ENCODE results near the gene KIF16B. TPM values are rescaled to one million over a fixed set of nuclear protein-coding genes. Genes with fewer than 3 reads are reported as not detected.

KIF16B gene
- total RNA-seq, 1 experiment from 2014 or later, result 7.6 TPM

- TF ChIP-seq PRRX2 (CRISPR knock-in tag; IDR thresholded peaks at IDR 0.05) (no peak), HMGXB4 (CRISPR knock-in tag; IDR thresholded peaks at IDR 0.05) (no peak), NR2C2 (CRISPR knock-in tag; IDR thresholded peaks at IDR 0.05) (no peak), NFE2L1 (CRISPR knock-in tag; IDR thresholded peaks at IDR 0.05) (no peak), SMAD4 (CRISPR knock-in tag; IDR thresholded peaks at IDR 0.05) (no peak), ZNF232 (CRISPR knock-in tag; IDR thresholded peaks at IDR 0.05) (no peak), ARID4B (CRISPR knock-in tag; IDR thresholded peaks at IDR 0.05; ENCODE audit: borderline replicate concordance) (no peak), NR1H2 (CRISPR knock-in tag; IDR thresholded peaks at IDR 0.05) (no peak), ERG (CRISPR knock-in tag; IDR thresholded peaks at IDR 0.05) (no peak)
- H3K9me3 Mint-ChIP-seq, result 0 out of 2 replicates have a peak, but pooled peaks cover 5% of the 10 kb centered on the region
- H3K27me3 Mint-ChIP-seq (ENCODE audit: low read depth), result no peaks in the 10 kb centered on the region
- peaks cover 3% of the 10 kb centered on the region; the same call in 1 of the 2 replicates for H3K36me3 Mint-ChIP-seq
- ChIA-PET CTCF (interaction anchor here (0.6 to 0.7 kb wide), 2 partner anchors 11 to 37 kb away, joined by 3 read pairs; no protein-coding TSS in a partner anchor), POLR2A (no interaction called here)
- H3K27ac Mint-ChIP-seq, result peak overlapping the region; percentile 52; the same call in 1 of the 2 replicates
- no peak for DNase-seq (ENCODE audit: low spot score)
- peaks cover 24% of the 10 kb centered on the region for H3K4me1 Mint-ChIP-seq
- no peak; the same call in 1 of the 2 replicates for ATAC-seq
- no peak overlapping the region for H3K4me3 Mint-ChIP-seq
Observed at GRCh38 chr20:16531485-16531884, 41.8 kb downstream of the KIF16B start.

- H3K27ac Mint-ChIP-seq, result no peak overlapping the region; the same call in 1 of the 2 replicates
- CTCF ChIA-PET, result no interaction called here
- TF ChIP-seq GRHL2 (CRISPR knock-in tag; IDR thresholded peaks at IDR 0.05; ENCODE audit: insufficient replicate concordance, severe bottlenecking) (no peak), GTF2I (CRISPR knock-in tag; conservative IDR thresholded peaks at IDR 0.05) (no peak), ZSCAN18 (CRISPR knock-in tag; IDR thresholded peaks at IDR 0.05) (no peak), NR2C2 (CRISPR knock-in tag; IDR thresholded peaks at IDR 0.05) (no peak), CREB1 (CRISPR knock-in tag; IDR thresholded peaks at IDR 0.05) (no peak), ZNF219 (CRISPR knock-in tag; IDR thresholded peaks at IDR 0.05; ENCODE audit: borderline replicate concordance) (no peak), AFF4 (CRISPR knock-in tag; IDR thresholded peaks at IDR 0.05; ENCODE audit: borderline replicate concordance) (no peak), ZNF281 (CRISPR knock-in tag; IDR thresholded peaks at IDR 0.05) (no peak), ERG (CRISPR knock-in tag; IDR thresholded peaks at IDR 0.05) (no peak), MXD4 (CRISPR knock-in tag; IDR thresholded peaks at IDR 0.05; ENCODE audit: borderline replicate concordance) (no peak)
Observed at GRCh38 chr20:16530201-16530681, 43.0 kb downstream of the KIF16B start.

More at GRCh38 chr20:16530201-16530681, 43.0 kb downstream of the KIF16B start:
- peaks cover 36% of the 10 kb centered on the region for H3K4me1 Mint-ChIP-seq
- 0 out of 2 replicates have a peak, but pooled peaks cover 5% of the 10 kb centered on the region for H3K9me3 Mint-ChIP-seq
- H3K36me3 Mint-ChIP-seq, result peaks cover 10% of the 10 kb centered on the region; the same call in 1 of the 2 replicates
- no peak overlapping the region for H3K4me3 Mint-ChIP-seq
- ATAC-seq (peak; percentile 37), DNase-seq (ENCODE audit: low spot score) (no peak)
- POLR2A ChIA-PET, result no interaction called here
- no peaks in the 10 kb centered on the region for H3K27me3 Mint-ChIP-seq (ENCODE audit: low read depth)

Data from WTC11 (cell line).